A549 (cell line): ENCODE data around the gene TOGARAM1.

Experiments
- EP300 ChIP-seq, 2 experiments: fragments of >200 bp; sonication (Bioruptor Twin); formaldehyde crosslinking; IDR thresholded peaks; 2 replicates in 1 of 2; 3 replicates in 1 of 2; pipeline ENCODE4 v1.6.1; 2016 to 2017
- KDM1A ChIP-seq: fragments of 200-600 bp; sonication (generic); IDR thresholded peaks from 2 replicates; pipeline ENCODE4 v1.6.1; 2016; ENCODE audit warnings: low read depth, mild to moderate bottlenecking
- MYC ChIP-seq: IDR thresholded peaks from 2 replicates; pipeline ENCODE4 v1.6.1; 2012; ENCODE audit warnings: mild to moderate bottlenecking, inconsistent platforms, low read length, improper control_type of control experiment, borderline replicate concordance
- POLR2A ChIP-seq: IDR thresholded peaks from 2 replicates; pipeline ENCODE4 v1.6.1; 2012; ENCODE audit warnings: mild to moderate bottlenecking, low read length
- RAD21 ChIP-seq, 2 experiments: fragments of >200 bp in 1 of 2; sonication (Bioruptor Twin) in 1 of 2; formaldehyde crosslinking in 1 of 2; IDR thresholded peaks in 1 of 2; conservative IDR thresholded peaks in 1 of 2; 2 replicates in 1 of 2; 3 replicates in 1 of 2; pipeline ENCODE4 v1.6.1; 2012 to 2018; ENCODE audit warnings: inconsistent platforms in 1 of 2
- TF ChIP-seq, protein P1 (sequence below): fragments of >200 bp; sonication (Bioruptor Twin); formaldehyde crosslinking; IDR thresholded peaks from 3 replicates; pipeline ENCODE4 v1.5.1; 2016
- TF ChIP-seq, protein P2 (sequence below): fragments of 250-450 bp; sonication (Bioruptor Pico); IDR thresholded peaks from 2 replicates; pipeline ENCODE4 v1.5.0; 2021; ENCODE audit warnings: mild to moderate bottlenecking, moderate library complexity, borderline replicate concordance
- TF ChIP-seq, protein P3 (sequence below): IDR thresholded peaks from 2 replicates; pipeline ENCODE4 v1.6.1; 2012

DNA sequence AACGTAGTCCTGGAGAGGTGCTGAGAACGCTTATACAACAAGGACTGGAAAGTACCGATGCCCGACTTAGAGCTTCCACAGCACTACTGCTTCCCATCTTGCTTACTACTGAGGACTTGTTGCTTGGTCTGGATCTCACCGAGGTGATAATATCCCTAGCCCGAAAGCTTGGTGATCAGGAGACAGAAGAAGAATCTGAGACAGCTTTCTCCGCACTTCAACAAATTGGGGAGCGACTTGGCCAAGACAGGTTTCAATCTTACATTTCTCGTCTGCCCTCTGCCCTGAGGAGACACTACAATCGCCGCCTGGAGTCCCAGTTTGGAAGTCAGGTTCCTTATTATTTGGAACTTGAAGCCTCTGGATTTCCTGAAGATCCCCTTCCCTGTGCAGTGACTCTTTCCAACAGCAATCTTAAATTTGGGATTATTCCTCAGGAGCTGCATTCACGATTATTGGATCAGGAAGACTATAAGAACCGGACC lies 1.1 kb downstream of the TOGARAM1 start:
- TF ChIP-seq, protein P1, sequence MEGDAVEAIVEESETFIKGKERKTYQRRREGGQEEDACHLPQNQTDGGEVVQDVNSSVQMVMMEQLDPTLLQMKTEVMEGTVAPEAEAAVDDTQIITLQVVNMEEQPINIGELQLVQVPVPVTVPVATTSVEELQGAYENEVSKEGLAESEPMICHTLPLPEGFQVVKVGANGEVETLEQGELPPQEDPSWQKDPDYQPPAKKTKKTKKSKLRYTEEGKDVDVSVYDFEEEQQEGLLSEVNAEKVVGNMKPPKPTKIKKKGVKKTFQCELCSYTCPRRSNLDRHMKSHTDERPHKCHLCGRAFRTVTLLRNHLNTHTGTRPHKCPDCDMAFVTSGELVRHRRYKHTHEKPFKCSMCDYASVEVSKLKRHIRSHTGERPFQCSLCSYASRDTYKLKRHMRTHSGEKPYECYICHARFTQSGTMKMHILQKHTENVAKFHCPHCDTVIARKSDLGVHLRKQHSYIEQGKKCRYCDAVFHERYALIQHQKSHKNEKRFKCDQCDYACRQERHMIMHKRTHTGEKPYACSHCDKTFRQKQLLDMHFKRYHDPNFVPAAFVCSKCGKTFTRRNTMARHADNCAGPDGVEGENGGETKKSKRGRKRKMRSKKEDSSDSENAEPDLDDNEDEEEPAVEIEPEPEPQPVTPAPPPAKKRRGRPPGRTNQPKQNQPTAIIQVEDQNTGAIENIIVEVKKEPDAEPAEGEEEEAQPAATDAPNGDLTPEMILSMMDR = no peak
- TF ChIP-seq EP300 (IDR thresholded peaks at IDR 0.05) = no peak
- TF ChIP-seq POLR2A = no peak
- TF ChIP-seq MYC = no peak
- TF ChIP-seq, protein P2, sequence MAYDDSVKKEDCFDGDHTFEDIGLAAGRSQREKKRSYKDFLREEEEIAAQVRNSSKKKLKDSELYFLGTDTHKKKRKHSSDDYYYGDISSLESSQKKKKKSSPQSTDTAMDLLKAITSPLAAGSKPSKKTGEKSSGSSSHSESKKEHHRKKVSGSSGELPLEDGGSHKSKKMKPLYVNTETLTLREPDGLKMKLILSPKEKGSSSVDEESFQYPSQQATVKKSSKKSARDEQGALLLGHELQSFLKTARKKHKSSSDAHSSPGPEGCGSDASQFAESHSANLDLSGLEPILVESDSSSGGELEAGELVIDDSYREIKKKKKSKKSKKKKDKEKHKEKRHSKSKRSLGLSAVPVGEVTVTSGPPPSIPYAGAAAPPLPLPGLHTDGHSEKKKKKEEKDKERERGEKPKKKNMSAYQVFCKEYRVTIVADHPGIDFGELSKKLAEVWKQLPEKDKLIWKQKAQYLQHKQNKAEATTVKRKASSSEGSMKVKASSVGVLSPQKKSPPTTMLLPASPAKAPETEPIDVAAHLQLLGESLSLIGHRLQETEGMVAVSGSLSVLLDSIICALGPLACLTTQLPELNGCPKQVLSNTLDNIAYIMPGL (CRISPR knock-in tag) = no peak
- no peak for TF ChIP-seq RAD21 (conservative IDR thresholded peaks at IDR 0.05 in 1 of 2, IDR thresholded peaks at IDR 0.05 in 1 of 2)
- TF ChIP-seq, protein P3, sequence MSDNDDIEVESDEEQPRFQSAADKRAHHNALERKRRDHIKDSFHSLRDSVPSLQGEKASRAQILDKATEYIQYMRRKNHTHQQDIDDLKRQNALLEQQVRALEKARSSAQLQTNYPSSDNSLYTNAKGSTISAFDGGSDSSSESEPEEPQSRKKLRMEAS = no peak
- no peak for TF ChIP-seq KDM1A
